T-cell (primary cell): Measurements from ENCODE around the gene PLPPR1. TPM values are rescaled to one million over a fixed set of nuclear protein-coding genes. Genes with fewer than 3 reads are reported as not detected.

Source experiments
- ATAC-seq, 4 experiments: fragments of 200-7000 bp in 3 of 4; fragments of 150-1000 bp in 1 of 4; cut with Tn5 transposase; replicated peaks in 1 of 4; 1 replicate in 3 of 4; 2 replicates in 1 of 4; pipeline ENCODE4 v1.10.0; 2021; ENCODE audit warnings: moderate library complexity in 3 of 4, mild to moderate bottlenecking in 2 of 4, moderate number of reproducible peaks in 1 of 4
- CTCF ChIA-PET, 2 donors: fragments of 300-600 bp; sonication (Branson Sonifier 250); formaldehyde crosslinking; loops; one replicate each; lab custom pipeline; 2022; ENCODE audit warnings: antibody characterized with exemption in 2 of 2; lab: Charles Lee
- POLR2A ChIA-PET, 2 donors: fragments of 300-600 bp; sonication (Branson Sonifier 250); formaldehyde crosslinking; loops; one replicate each; lab custom pipeline; 2022; ENCODE audit warnings: antibody characterized with exemption in 2 of 2; lab: Charles Lee
- DNase-seq, 35 experiments: peaks; one replicate each; pipeline versions ENCODE4 v3.0.0 to v3.0.0-alpha.2; 2013 to 2023
- H3K27ac ChIP-seq: one replicate; pipeline ENCODE4 v1.5.1; 2013; ENCODE audit warnings: low read length
- H3K27me3 ChIP-seq, 2 experiments: replicated peaks in 1 of 2; 1 replicate in 1 of 2; 2 replicates in 1 of 2; pipeline versions ENCODE4 v1.6.1 to v1.7.0; 2013; ENCODE audit warnings: low read length in 1 of 2, mixed read lengths in 1 of 2; ENCODE audit not compliant: control insufficient read depth in 2 of 2, insufficient read depth in 2 of 2; ENCODE audit errors: extremely low read depth in 1 of 2
- H3K36me3 ChIP-seq, 2 donors: 1 replicate in 1 of 2; 2 replicates in 1 of 2; pipeline versions ENCODE4 v1.6.1 to v1.7.0; 2013; ENCODE audit warnings: low read length in 1 of 2; ENCODE audit not compliant: control insufficient read depth in 2 of 2, insufficient read depth in 1 of 2; ENCODE audit errors: extremely low read depth in 1 of 2
- H3K4me1 ChIP-seq, 2 experiments: 1 replicate in 1 of 2; 2 replicates in 1 of 2; pipeline versions ENCODE4 v1.6.1 to v1.7.0; 2013; ENCODE audit warnings: low read length in 2 of 2, mixed read lengths in 1 of 2; ENCODE audit not compliant: insufficient read depth in 2 of 2, control insufficient read depth in 1 of 2; ENCODE audit errors: extremely low read depth in 1 of 2
- H3K4me3 ChIP-seq, 2 donors: 1 replicate in 1 of 2; 2 replicates in 1 of 2; pipeline versions ENCODE4 v1.5.1 to v1.7.0; 2013; ENCODE audit warnings: mild to moderate bottlenecking in 2 of 2, low read length in 1 of 2, moderate library complexity in 1 of 2; ENCODE audit not compliant: control insufficient read depth in 1 of 2; ENCODE audit errors: extremely low read depth in 1 of 2
- H3K9me3 ChIP-seq: 2 replicates; pipeline ENCODE4 v1.7.0; 2013
- H3K27ac Mint-ChIP-seq, 2 donors: one replicate each; pipeline ENCODE4 v1.8.0; 2020 to 2021; ENCODE audit warnings: mild to moderate bottlenecking in 2 of 2, mixed read lengths in 2 of 2
- H3K27me3 Mint-ChIP-seq, 2 donors: one replicate each; pipeline ENCODE4 v1.8.0; 2021 to 2022; ENCODE audit warnings: mixed read lengths in 2 of 2
- H3K36me3 Mint-ChIP-seq: one replicate; pipeline ENCODE4 v1.8.0; 2021; ENCODE audit warnings: mixed read lengths
- H3K4me1 Mint-ChIP-seq, 3 donors: one replicate each; pipeline ENCODE4 v1.8.0; 2020 to 2022; ENCODE audit warnings: mixed read lengths in 3 of 3, mild to moderate bottlenecking in 1 of 3
- H3K4me3 Mint-ChIP-seq, 3 donors: one replicate each; pipeline ENCODE4 v1.8.0; 2020 to 2022; ENCODE audit warnings: mild to moderate bottlenecking in 3 of 3, mixed read lengths in 3 of 3, moderate library complexity in 3 of 3
- H3K9me3 Mint-ChIP-seq, 3 donors: one replicate each; pipeline ENCODE4 v1.8.0; 2020 to 2022; ENCODE audit warnings: mixed read lengths in 3 of 3
- WGBS: methylation state at CpG from one replicate; pipeline ENCODE4 v1.1.5; 2013; ENCODE audit warnings: missing lambda C conversion rate; ENCODE audit not compliant: insufficient coverage; 5-methylcytosine and 5-hydroxymethylcytosine counted together
- total RNA-seq, 35 experiments: library from RNA in 6 of 35; stranded (reverse) in 6 of 35; fragments of 120-200 nt in 1 of 35; gene quantifications; one replicate each; pipeline versions ENCODE4 v1.2.1 to v1.2.4 and lab custom pipeline; 2013 to 2026

PLPPR1 gene
- total RNA-seq, 5 donors from 2014 or later (not counting 1 experiment from before 2014, with no cell fraction given) = not detected

DNA sequence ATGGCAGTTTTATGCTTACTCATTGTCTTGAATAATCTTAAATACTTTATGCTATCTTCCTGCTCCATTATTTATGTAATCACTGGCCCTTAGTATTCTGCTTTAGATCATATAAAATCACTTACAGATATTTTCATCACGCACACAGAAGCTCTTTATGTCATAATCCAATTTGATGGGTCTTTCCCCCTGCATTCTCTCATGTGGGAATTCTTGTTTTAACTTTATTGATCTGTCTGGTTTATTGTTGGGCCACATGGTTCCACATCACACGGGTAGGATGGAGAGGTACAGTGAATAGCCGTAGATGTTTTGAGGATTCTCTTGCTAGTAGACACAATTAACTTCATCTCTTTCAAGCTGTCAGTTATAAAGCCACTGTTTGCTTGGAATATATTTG lies 27.0 kb downstream of the PLPPR1 start:
- H3K27ac ChIP-seq = no peak overlapping the region
- CTCF ChIA-PET = no interaction called here
- Mint-ChIP-seq H3K36me3 (no peaks in the 10 kb centered on the region), H3K27ac (no peak overlapping the region), H3K4me1 (no peaks in the 10 kb centered on the region), H3K4me3 (no peak overlapping the region), H3K9me3 (peaks cover 0 to 12% (median 0%) of the 10 kb centered on the region in 3 donors), H3K27me3 (peaks cover 5 to 9% of the 10 kb centered on the region in 2 donors)
- POLR2A ChIA-PET = no interaction called here
- no peaks in the 10 kb centered on the region for H3K36me3 ChIP-seq
- no peak for DNase-seq
- H3K27me3 ChIP-seq = no peaks in the 10 kb centered on the region
- H3K4me1 ChIP-seq = no peaks in the 10 kb centered on the region
- ATAC-seq = no peak
- no peak overlapping the region for H3K4me3 ChIP-seq
- no CpG with 5 or more reads among the region's 3 CpGs for WGBS
- no peaks in the 10 kb centered on the region for H3K9me3 ChIP-seq

GRCh38 chr9:101062686-101063085 lies 34.2 kb downstream of the PLPPR1 start:
- H3K9me3 ChIP-seq = no peaks in the 10 kb centered on the region
- DNase-seq (no peak), ATAC-seq (no peak)
- no peaks in the 10 kb centered on the region for H3K4me1 ChIP-seq
- POLR2A ChIA-PET = no interaction called here
- CTCF ChIA-PET = no interaction called here
- H3K4me3 ChIP-seq = no peak overlapping the region
- peaks cover 0 to 2% (median 0%) of the 10 kb centered on the region in 3 donors for H3K9me3 Mint-ChIP-seq
- no peaks in the 10 kb centered on the region for H3K36me3 ChIP-seq
- no peak overlapping the region for H3K27ac ChIP-seq
- H3K27me3 Mint-ChIP-seq = peaks cover 4 to 6% of the 10 kb centered on the region in 2 donors
- H3K36me3 Mint-ChIP-seq = no peaks in the 10 kb centered on the region
- no CpG with 5 or more reads among the region's 1 CpG for WGBS
- H3K4me3 Mint-ChIP-seq = no peak overlapping the region
- H3K4me1 Mint-ChIP-seq = no peaks in the 10 kb centered on the region
- H3K27ac Mint-ChIP-seq = no peak overlapping the region
- H3K27me3 ChIP-seq = no peaks in the 10 kb centered on the region

- ChIA-PET POLR2A (no interaction called here), CTCF (no interaction called here)
- DNase-seq (no peak), ATAC-seq (no peak)
- Mint-ChIP-seq H3K9me3 (no peaks in the 10 kb centered on the region), H3K36me3 (no peaks in the 10 kb centered on the region), H3K27me3 (peaks cover 0 to 1% of the 10 kb centered on the region in 2 donors), H3K4me3 (no peak overlapping the region), H3K27ac (no peak overlapping the region), H3K4me1 (no peaks in the 10 kb centered on the region)
- H3K4me1 ChIP-seq = no peaks in the 10 kb centered on the region
- no peaks in the 10 kb centered on the region for H3K27me3 ChIP-seq
- no peak overlapping the region for H3K4me3 ChIP-seq
- H3K9me3 ChIP-seq = no peaks in the 10 kb centered on the region
- H3K36me3 ChIP-seq = no peaks in the 10 kb centered on the region
- H3K27ac ChIP-seq = no peak overlapping the region
- WGBS = no CpG with 5 or more reads among the region's 2 CpGs
These were observed 34.7 kb downstream of the PLPPR1 start for GRCh38 chr9:101063192-101063591.

- no peak for DNase-seq
- no peak overlapping the region for H3K4me3 Mint-ChIP-seq
These were observed 35.7 kb downstream of the PLPPR1 start for GRCh38 chr9:101064206-101064605.

GRCh38 chr9:101065930-101066329 lies 37.4 kb downstream of the PLPPR1 start:
- H3K9me3 ChIP-seq = no peaks in the 10 kb centered on the region
- Mint-ChIP-seq H3K27me3 (no peaks in the 10 kb centered on the region), H3K9me3 (no peaks in the 10 kb centered on the region), H3K36me3 (no peaks in the 10 kb centered on the region), H3K4me1 (no peaks in the 10 kb centered on the region), H3K27ac (no peak overlapping the region), H3K4me3 (no peak overlapping the region)
- H3K27ac ChIP-seq = no peak overlapping the region
- no peak overlapping the region for H3K4me3 ChIP-seq
- WGBS = no CpG with 5 or more reads among the region's 1 CpG
- POLR2A ChIA-PET = no interaction called here
- DNase-seq = no peak
- ATAC-seq = no peak
- H3K27me3 ChIP-seq = no peaks in the 10 kb centered on the region
- CTCF ChIA-PET = no interaction called here
- H3K36me3 ChIP-seq = no peaks in the 10 kb centered on the region
- H3K4me1 ChIP-seq = no peaks in the 10 kb centered on the region

More at GRCh38 chr9:101064206-101064605, 35.7 kb downstream of the PLPPR1 start:
- ATAC-seq = no peak
- H3K4me3 ChIP-seq = no peak overlapping the region
- Mint-ChIP-seq H3K4me1 (no peaks in the 10 kb centered on the region), H3K27ac (no peak overlapping the region), H3K36me3 (no peaks in the 10 kb centered on the region), H3K9me3 (no peaks in the 10 kb centered on the region), H3K27me3 (no peaks in the 10 kb centered on the region)
- POLR2A ChIA-PET = no interaction called here
- no peaks in the 10 kb centered on the region for H3K4me1 ChIP-seq
- no peaks in the 10 kb centered on the region for H3K36me3 ChIP-seq
- H3K9me3 ChIP-seq = no peaks in the 10 kb centered on the region
- CTCF ChIA-PET = no interaction called here
- no peaks in the 10 kb centered on the region for H3K27me3 ChIP-seq
- H3K27ac ChIP-seq = no peak overlapping the region

DNA sequence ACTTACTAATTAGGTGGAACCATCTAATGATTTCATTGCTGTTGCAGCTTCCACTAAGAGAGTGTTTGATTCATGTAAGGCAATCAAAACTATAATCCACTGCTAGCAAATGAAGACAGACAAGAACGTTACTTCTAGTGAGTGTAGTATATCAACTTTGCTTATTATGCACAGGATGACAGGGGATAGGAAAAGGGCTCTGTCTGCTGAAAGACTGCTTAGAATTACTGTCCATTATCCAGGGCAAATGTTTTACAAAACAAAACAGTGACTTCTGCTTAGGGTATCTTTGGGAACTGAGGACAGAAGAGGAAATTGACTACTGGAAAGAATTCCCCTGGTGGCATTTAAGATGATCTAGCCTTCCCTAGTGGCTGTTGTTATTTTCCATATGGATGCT lies 40.2 kb downstream of the PLPPR1 start:
- H3K4me1 Mint-ChIP-seq = no peaks in the 10 kb centered on the region
- Histone ChIP-seq H3K4me1 (no peaks in the 10 kb centered on the region), H3K27ac (no peak overlapping the region), H3K4me3 (no peak overlapping the region), H3K27me3 (no peaks in the 10 kb centered on the region), H3K36me3 (no peaks in the 10 kb centered on the region), H3K9me3 (no peaks in the 10 kb centered on the region)
- DNase-seq (no peak), ATAC-seq (no peak)
- no peak overlapping the region for H3K27ac Mint-ChIP-seq
- H3K36me3 Mint-ChIP-seq = no peaks in the 10 kb centered on the region
- no peaks in the 10 kb centered on the region for H3K27me3 Mint-ChIP-seq
- H3K9me3 Mint-ChIP-seq = no peaks in the 10 kb centered on the region
- POLR2A ChIA-PET = no interaction called here
- CTCF ChIA-PET = no interaction called here
- no peak overlapping the region for H3K4me3 Mint-ChIP-seq
- no CpG with 5 or more reads among the region's 1 CpG for WGBS

DNA sequence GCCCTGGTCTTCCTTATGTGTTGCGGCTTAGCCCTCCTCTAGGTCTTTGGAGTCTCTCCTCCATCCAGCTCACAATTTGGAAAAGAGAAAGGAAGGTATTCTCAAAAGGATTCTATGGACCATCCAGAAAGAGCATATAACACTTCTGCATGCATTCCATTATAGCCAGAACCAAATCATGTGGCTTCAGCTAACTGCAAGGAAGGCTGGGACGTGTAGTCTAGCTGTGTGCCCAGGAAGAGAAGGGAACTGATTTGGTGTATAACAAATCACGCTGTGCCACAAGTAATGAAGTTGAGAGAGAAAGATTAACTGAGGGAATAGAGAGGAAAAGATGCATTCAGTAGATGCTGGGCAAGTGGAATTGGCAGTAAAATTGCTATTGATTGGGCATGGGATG lies 43.7 kb downstream of the PLPPR1 start:
- ATAC-seq = no peak
- no peak overlapping the region for H3K27ac ChIP-seq
- H3K4me1 ChIP-seq = no peaks in the 10 kb centered on the region
- 89% methylated on average over 1 of the region's 3 CpGs for WGBS
- POLR2A ChIA-PET = no interaction called here
- H3K27me3 ChIP-seq = no peaks in the 10 kb centered on the region
- H3K4me3 Mint-ChIP-seq = no peak overlapping the region
- no peak for DNase-seq
- no peaks in the 10 kb centered on the region for H3K36me3 ChIP-seq
- no peak overlapping the region for H3K27ac Mint-ChIP-seq
- CTCF ChIA-PET = no interaction called here
- H3K9me3 Mint-ChIP-seq = no peaks in the 10 kb centered on the region
- no peaks in the 10 kb centered on the region for H3K36me3 Mint-ChIP-seq
- no peak overlapping the region for H3K4me3 ChIP-seq
- no peaks in the 10 kb centered on the region for H3K27me3 Mint-ChIP-seq
- H3K4me1 Mint-ChIP-seq = no peaks in the 10 kb centered on the region
- no peaks in the 10 kb centered on the region for H3K9me3 ChIP-seq
